Parietal lobe (tissue), 2 donors: Measurements from ENCODE around the gene TMEM170B. TPM values are rescaled to one million over a fixed set of nuclear protein-coding genes. Genes with fewer than 3 reads are reported as not detected.

Experiments used
- small RNA-seq: library from RNA; depleted of rRNA; stranded (forward); fragments of <200 nt; gene quantifications from one replicate; pipeline ENCODE3, GENCODE V24; 2014; ENCODE audit warnings: low replicate concordance
- total RNA-seq: library from RNA; depleted of rRNA; stranded (reverse); fragments of >200 nt; gene quantifications from one replicate; pipeline ENCODE4 v1.2.3, GENCODE V29; 2014

Gene TMEM170B
- total RNA-seq: 56.0 TPM

DNA sequence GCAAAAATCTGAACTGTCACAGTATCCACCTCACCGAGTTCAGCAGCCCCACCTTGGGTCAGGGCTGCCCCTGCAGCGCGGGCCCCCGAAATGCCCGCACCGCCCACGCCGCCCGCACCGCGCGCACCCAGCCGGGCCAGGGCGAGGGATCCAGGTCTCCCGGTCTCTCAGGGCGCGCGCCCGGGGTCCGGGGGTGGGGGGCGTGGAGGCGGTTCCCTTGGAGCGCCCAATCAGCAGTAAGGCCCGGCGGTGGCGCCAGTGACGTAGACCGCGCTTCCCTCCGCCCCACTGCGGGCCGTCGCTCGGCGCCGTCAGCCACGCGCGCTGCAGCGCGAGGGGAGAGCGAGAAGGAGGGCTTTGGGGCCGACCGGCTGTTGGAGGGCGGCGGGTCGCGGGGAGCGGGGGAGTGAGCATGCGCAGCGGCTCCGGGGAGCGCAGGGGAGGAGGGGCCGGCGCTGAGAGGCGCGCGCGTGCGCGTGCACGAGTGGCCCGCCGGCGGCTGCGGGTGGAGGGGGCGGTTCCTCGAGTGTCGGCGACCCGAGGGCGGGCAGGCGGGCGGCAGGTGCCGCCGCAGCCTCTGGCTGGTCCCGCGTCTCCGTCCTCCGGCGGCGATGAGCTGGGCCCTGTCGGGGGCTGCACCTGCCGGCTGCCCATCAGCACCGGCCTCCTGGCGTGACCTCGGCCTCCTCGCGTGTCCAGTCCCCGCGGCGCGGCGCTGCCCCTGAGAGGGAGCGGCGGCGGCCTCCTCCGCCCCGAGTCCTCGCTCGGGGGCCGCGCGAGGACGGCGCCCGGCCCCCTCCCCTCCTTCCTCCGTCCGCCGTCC is at the start of gene TMEM170B:
TSS of gene TMEM170B (plus strand) at position 521 of the 823 bp plus-strand sequence. CDS start 529 bp downstream, outside the sequence.

Small RNA genes within 50 kb of the gene (small RNA-seq; reads per million reads assigned to genes)
- gene RNU1-64P: not detected

Other genes starting within 250 kb of the TMEM170B start
- gene ADTRP, start 241.1 kb downstream of the TMEM170B start, total RNA-seq: 3.1 TPM